Neural crest cell (in vitro differentiated cells): Measurements from ENCODE around the gene ATF4. TPM values are rescaled to one million over a fixed set of nuclear protein-coding genes. Genes with fewer than 3 reads are reported as not detected.

Experiments
- DNase-seq: peaks from one replicate; pipeline ENCODE4 v3.0.0; 2021; ENCODE audit warnings: low read depth, mixed read lengths, low spot score
- H3K27ac Mint-ChIP-seq: one replicate; pipeline ENCODE4 v1.8.0; 2021; ENCODE audit warnings: mild to moderate bottlenecking, mixed read lengths; ENCODE audit not compliant: unreplicated experiment
- H3K27me3 Mint-ChIP-seq: 2 replicates; pipeline ENCODE4 v1.8.0; 2021; ENCODE audit warnings: low read depth, mild to moderate bottlenecking, mixed read lengths
- H3K36me3 Mint-ChIP-seq: 2 replicates; pipeline ENCODE4 v1.8.0; 2021; ENCODE audit warnings: low read depth, mild to moderate bottlenecking, mixed read lengths
- H3K4me1 Mint-ChIP-seq: 2 replicates; pipeline ENCODE4 v1.8.0; 2021; ENCODE audit warnings: mixed read lengths
- H3K4me3 Mint-ChIP-seq: one replicate; pipeline ENCODE4 v1.8.0; 2021; ENCODE audit warnings: mild to moderate bottlenecking, mixed read lengths
- H3K9me3 Mint-ChIP-seq: 2 replicates; pipeline ENCODE4 v1.8.0; 2021; ENCODE audit warnings: mixed read lengths
- total RNA-seq: library from RNA; stranded (reverse); gene quantifications from 2 replicates; pipeline ENCODE4 v1.2.1, GENCODE V29; 2021
- TF ChIP-seq, protein P1 (sequence below): fragments of 200-600 bp; sonication (generic); conservative IDR thresholded peaks from 2 replicates; pipeline ENCODE4 v1.5.0; 2021; ENCODE audit warnings: antibody characterized with exemption, mild to moderate bottlenecking

The ATF4 gene
- total RNA-seq, 1 donor from 2014 or later: 364 TPM

DNA sequence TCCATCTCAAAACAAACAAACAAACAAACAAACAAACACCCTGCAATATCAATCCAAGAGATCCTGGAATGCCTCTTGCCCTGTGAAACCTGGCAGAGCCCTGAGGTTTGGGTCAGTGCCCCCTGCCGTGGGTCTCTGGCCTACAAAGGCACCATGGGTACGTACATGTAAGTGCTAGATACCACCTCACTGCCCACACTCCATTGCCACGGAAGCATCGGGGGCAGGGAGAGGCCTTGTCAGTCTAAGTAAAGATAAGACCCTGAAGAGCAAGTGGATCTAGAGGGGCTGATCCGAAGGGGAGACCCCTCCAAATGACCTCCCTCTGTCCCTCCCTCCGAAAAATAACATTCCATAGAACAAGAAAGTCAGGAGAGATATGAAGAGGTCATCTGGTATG, 20.3 kb upstream of the ATF4 start:
- no peak for DNase-seq
- Mint-ChIP-seq H3K36me3 (no peaks in the 10 kb centered on the region), H3K27me3 (no peaks in the 10 kb centered on the region), H3K9me3 (no peaks in the 10 kb centered on the region), H3K4me3 (peak overlapping the region; percentile 66), H3K27ac (no peak overlapping the region), H3K4me1 (peaks cover 45% of the 10 kb centered on the region)
- TF ChIP-seq, protein P1, sequence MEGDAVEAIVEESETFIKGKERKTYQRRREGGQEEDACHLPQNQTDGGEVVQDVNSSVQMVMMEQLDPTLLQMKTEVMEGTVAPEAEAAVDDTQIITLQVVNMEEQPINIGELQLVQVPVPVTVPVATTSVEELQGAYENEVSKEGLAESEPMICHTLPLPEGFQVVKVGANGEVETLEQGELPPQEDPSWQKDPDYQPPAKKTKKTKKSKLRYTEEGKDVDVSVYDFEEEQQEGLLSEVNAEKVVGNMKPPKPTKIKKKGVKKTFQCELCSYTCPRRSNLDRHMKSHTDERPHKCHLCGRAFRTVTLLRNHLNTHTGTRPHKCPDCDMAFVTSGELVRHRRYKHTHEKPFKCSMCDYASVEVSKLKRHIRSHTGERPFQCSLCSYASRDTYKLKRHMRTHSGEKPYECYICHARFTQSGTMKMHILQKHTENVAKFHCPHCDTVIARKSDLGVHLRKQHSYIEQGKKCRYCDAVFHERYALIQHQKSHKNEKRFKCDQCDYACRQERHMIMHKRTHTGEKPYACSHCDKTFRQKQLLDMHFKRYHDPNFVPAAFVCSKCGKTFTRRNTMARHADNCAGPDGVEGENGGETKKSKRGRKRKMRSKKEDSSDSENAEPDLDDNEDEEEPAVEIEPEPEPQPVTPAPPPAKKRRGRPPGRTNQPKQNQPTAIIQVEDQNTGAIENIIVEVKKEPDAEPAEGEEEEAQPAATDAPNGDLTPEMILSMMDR: no peak

GRCh38 chr22:39501644-39502108, 18.7 kb upstream of the ATF4 start:
- Mint-ChIP-seq H3K36me3 (peaks cover 3% of the 10 kb centered on the region), H3K27me3 (no peaks in the 10 kb centered on the region), H3K9me3 (no peaks in the 10 kb centered on the region), H3K4me3 (peak overlapping the region; percentile 93), H3K4me1 (peaks cover 39% of the 10 kb centered on the region), H3K27ac (peak overlapping the region; percentile 91)
- DNase-seq: no peak
- TF ChIP-seq, protein P1: no peak

GRCh38 chr22:39502109-39502788, 18.1 kb upstream of the ATF4 start, which contains the start of gene MIEF1:
MIEF1 (plus strand) TSS chr22:39502290; CDS start chr22:39511295, 9,005 bp downstream.
- no peaks in the 10 kb centered on the region for H3K27me3 Mint-ChIP-seq
- peak within 1 kb of the TSS; percentile 96 for H3K27ac Mint-ChIP-seq
- TF ChIP-seq, protein P1: no peak
- peaks cover 39% of the 10 kb centered on the region for H3K4me1 Mint-ChIP-seq
- H3K9me3 Mint-ChIP-seq: no peaks in the 10 kb centered on the region
- peak within 1 kb of the TSS; percentile 93 for H3K4me3 Mint-ChIP-seq
- H3K36me3 Mint-ChIP-seq: peaks cover 3% of the 10 kb centered on the region
- peak; percentile 94 for DNase-seq

- Mint-ChIP-seq H3K4me1 (peaks cover 39% of the 10 kb centered on the region), H3K4me3 (peak overlapping the region; percentile 93), H3K27ac (peak overlapping the region; percentile 35), H3K9me3 (no peaks in the 10 kb centered on the region), H3K27me3 (no peaks in the 10 kb centered on the region), H3K36me3 (peaks cover 3% of the 10 kb centered on the region)
- no peak for DNase-seq
- TF ChIP-seq, protein P1: no peak
These were observed 17.5 kb upstream of the ATF4 start for GRCh38 chr22:39502789-39503409.

DNA sequence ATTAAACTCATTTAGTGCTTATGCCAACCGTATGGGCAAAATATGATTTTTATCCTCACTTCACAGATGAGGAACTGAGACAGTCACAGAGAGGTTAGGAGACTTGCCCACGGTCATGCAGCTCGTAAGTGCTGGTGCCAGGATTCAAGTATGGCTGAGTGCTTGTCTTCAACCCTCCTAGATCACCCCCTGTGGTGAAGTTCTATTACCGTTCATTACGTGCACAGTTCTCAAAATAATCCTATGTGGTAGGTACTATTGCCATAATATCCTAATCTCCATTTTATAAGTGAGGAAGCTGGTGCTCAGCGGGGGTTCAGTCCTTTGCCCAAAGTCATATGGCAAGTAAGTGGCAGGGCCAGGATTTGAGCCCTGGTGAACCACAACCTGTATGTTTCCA, 16.7 kb upstream of the ATF4 start:
- DNase-seq: no peak
- Mint-ChIP-seq H3K36me3 (peaks cover 3% of the 10 kb centered on the region), H3K27me3 (no peaks in the 10 kb centered on the region), H3K4me3 (peak overlapping the region; percentile 93), H3K9me3 (no peaks in the 10 kb centered on the region), H3K4me1 (peaks cover 33% of the 10 kb centered on the region), H3K27ac (no peak overlapping the region)
- TF ChIP-seq, protein P1: no peak
